Fibroblast of lung (primary cell): Measurements from ENCODE around the gene CLSTN1.

Source experiments
- CTCF ChIP-seq, 2 donors: IDR thresholded peaks in 1 of 2; conservative IDR thresholded peaks in 1 of 2; 1 replicate in 1 of 2; 2 replicates in 1 of 2; pipeline ENCODE4 v1.5.1; 2011 to 2012; ENCODE audit warnings: low read length in 2 of 2, control low read depth in 1 of 2, inconsistent platforms in 1 of 2, low read depth in 1 of 2, mild to moderate bottlenecking in 1 of 2
- EZH2 ChIP-seq: IDR thresholded peaks from 2 replicates; pipeline ENCODE4 v1.5.1; 2012; ENCODE audit warnings: low read length, control low read depth, mild to moderate bottlenecking; ENCODE audit errors: missing control alignments

DNA sequence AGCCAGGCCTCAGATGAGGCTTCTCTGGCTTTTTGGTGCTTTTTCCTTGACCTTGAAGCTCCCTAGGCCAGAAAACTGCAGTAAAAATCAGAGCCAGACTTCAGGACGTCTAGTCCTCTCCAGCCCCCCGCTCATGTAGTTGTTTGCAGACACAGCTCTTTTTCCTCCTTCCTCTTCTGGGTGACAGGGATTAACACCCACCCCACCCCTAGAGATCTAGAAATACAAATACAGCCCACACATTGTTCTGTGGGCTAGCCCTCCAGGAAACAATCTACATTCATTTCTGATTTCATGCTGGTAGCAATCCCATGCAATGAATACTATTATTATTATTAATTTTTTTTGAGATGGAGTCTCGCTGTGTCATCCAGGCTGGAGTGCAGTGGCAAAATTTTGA, 9.9 kb upstream of the CLSTN1 start:
- TF ChIP-seq CTCF (conservative IDR thresholded peaks at IDR 0.05 in 1 of 2, IDR thresholded peaks at IDR 0.05 in 1 of 2; ENCODE audit: low read depth in 1 of 2, low read length in 2 of 2) (no peak), EZH2 (no peak)
